ENCODE results near the gene TMEM117. TPM values are rescaled to one million over a fixed set of nuclear protein-coding genes. Genes with fewer than 3 reads are reported as not detected.

TMEM117 gene
- total RNA-seq, 1 donor from 2014 or later, result 0.80 TPM

DNA sequence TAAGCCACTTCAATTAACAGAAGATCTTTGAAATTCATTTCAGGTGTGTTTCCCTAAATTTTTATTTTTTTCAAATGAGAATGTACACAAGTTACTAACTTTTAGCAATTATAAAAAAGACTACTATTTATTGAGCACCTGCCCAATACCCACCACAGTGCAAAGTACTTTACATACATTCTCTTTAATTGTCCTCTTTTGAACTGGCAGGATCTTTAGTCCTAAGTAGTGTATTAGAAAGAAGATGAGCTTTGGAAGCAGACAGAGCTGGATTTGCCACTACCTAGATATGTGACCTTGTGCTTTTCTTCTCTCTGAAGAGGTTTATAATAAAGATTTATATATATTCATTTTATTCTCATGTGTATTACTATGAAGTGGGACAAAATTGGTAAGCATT, 63.7 kb downstream of the TMEM117 start:
- H3K36me3 Mint-ChIP-seq (ENCODE audit: low read depth, unreplicated experiment), result no peaks in the 10 kb centered on the region
- no peak for DNase-seq (ENCODE audit: low spot score)

GRCh38 chr12:43903686-43904085, 67.8 kb downstream of the TMEM117 start:
- Mint-ChIP-seq H3K4me1 (ENCODE audit: unreplicated experiment) (no peaks in the 10 kb centered on the region), H3K27ac (ENCODE audit: unreplicated experiment) (no peak overlapping the region)

More for the DNA sequence above, 63.7 kb downstream of the TMEM117 start:
- H3K4me1 Mint-ChIP-seq (ENCODE audit: unreplicated experiment), result no peaks in the 10 kb centered on the region
- no peaks in the 10 kb centered on the region for H3K9me3 Mint-ChIP-seq (ENCODE audit: unreplicated experiment)
- peaks cover 1% of the 10 kb centered on the region for H3K27me3 Mint-ChIP-seq (ENCODE audit: unreplicated experiment)
- no peak overlapping the region for H3K27ac Mint-ChIP-seq (ENCODE audit: unreplicated experiment)
- no peak overlapping the region for H3K4me3 Mint-ChIP-seq (ENCODE audit: unreplicated experiment)
- TF ChIP-seq, protein P1, sequence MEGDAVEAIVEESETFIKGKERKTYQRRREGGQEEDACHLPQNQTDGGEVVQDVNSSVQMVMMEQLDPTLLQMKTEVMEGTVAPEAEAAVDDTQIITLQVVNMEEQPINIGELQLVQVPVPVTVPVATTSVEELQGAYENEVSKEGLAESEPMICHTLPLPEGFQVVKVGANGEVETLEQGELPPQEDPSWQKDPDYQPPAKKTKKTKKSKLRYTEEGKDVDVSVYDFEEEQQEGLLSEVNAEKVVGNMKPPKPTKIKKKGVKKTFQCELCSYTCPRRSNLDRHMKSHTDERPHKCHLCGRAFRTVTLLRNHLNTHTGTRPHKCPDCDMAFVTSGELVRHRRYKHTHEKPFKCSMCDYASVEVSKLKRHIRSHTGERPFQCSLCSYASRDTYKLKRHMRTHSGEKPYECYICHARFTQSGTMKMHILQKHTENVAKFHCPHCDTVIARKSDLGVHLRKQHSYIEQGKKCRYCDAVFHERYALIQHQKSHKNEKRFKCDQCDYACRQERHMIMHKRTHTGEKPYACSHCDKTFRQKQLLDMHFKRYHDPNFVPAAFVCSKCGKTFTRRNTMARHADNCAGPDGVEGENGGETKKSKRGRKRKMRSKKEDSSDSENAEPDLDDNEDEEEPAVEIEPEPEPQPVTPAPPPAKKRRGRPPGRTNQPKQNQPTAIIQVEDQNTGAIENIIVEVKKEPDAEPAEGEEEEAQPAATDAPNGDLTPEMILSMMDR (IDR thresholded peaks at IDR 0.05; ENCODE audit: unreplicated experiment), result no peak

GRCh38 chr12:43912859-43913258, 77.0 kb downstream of the TMEM117 start:
- H3K4me1 Mint-ChIP-seq (ENCODE audit: unreplicated experiment), result no peaks in the 10 kb centered on the region
- H3K27ac Mint-ChIP-seq (ENCODE audit: unreplicated experiment), result no peak overlapping the region
- DNase-seq (ENCODE audit: low spot score), result no peak
- no peak overlapping the region for H3K4me3 Mint-ChIP-seq (ENCODE audit: unreplicated experiment)
- H3K36me3 Mint-ChIP-seq (ENCODE audit: low read depth, unreplicated experiment), result no peaks in the 10 kb centered on the region
- H3K9me3 Mint-ChIP-seq (ENCODE audit: unreplicated experiment), result no peaks in the 10 kb centered on the region
- H3K27me3 Mint-ChIP-seq (ENCODE audit: unreplicated experiment), result no peaks in the 10 kb centered on the region
- TF ChIP-seq, protein P1 (IDR thresholded peaks at IDR 0.05; ENCODE audit: unreplicated experiment), result no peak

More at GRCh38 chr12:43903686-43904085, 67.8 kb downstream of the TMEM117 start:
- no peak for DNase-seq (ENCODE audit: low spot score)
- no peaks in the 10 kb centered on the region for H3K36me3 Mint-ChIP-seq (ENCODE audit: low read depth, unreplicated experiment)
- TF ChIP-seq, protein P1 (IDR thresholded peaks at IDR 0.05; ENCODE audit: unreplicated experiment), result no peak
- H3K4me3 Mint-ChIP-seq (ENCODE audit: unreplicated experiment), result no peak overlapping the region
- peaks cover 1% of the 10 kb centered on the region for H3K27me3 Mint-ChIP-seq (ENCODE audit: unreplicated experiment)
- no peaks in the 10 kb centered on the region for H3K9me3 Mint-ChIP-seq (ENCODE audit: unreplicated experiment)

- Mint-ChIP-seq H3K27ac (ENCODE audit: unreplicated experiment) (no peak overlapping the region), H3K36me3 (ENCODE audit: low read depth, unreplicated experiment) (no peaks in the 10 kb centered on the region)
These were observed 78.5 kb downstream of the TMEM117 start for GRCh38 chr12:43914391-43914790.

GRCh38 chr12:43914923-43915468, 79.1 kb downstream of the TMEM117 start:
- DNase-seq (ENCODE audit: low spot score), result no peak
- H3K27ac Mint-ChIP-seq (ENCODE audit: unreplicated experiment), result no peak overlapping the region
- no peak overlapping the region for H3K4me3 Mint-ChIP-seq (ENCODE audit: unreplicated experiment)
- H3K36me3 Mint-ChIP-seq (ENCODE audit: low read depth, unreplicated experiment), result no peaks in the 10 kb centered on the region
- TF ChIP-seq, protein P1 (IDR thresholded peaks at IDR 0.05; ENCODE audit: unreplicated experiment), result no peak
- H3K27me3 Mint-ChIP-seq (ENCODE audit: unreplicated experiment), result no peaks in the 10 kb centered on the region
- H3K9me3 Mint-ChIP-seq (ENCODE audit: unreplicated experiment), result no peaks in the 10 kb centered on the region
- H3K4me1 Mint-ChIP-seq (ENCODE audit: unreplicated experiment), result no peaks in the 10 kb centered on the region

More at GRCh38 chr12:43914391-43914790, 78.5 kb downstream of the TMEM117 start:
- no peaks in the 10 kb centered on the region for H3K27me3 Mint-ChIP-seq (ENCODE audit: unreplicated experiment)
- H3K9me3 Mint-ChIP-seq (ENCODE audit: unreplicated experiment), result no peaks in the 10 kb centered on the region
- no peak overlapping the region for H3K4me3 Mint-ChIP-seq (ENCODE audit: unreplicated experiment)
- TF ChIP-seq, protein P1 (IDR thresholded peaks at IDR 0.05; ENCODE audit: unreplicated experiment), result no peak
- no peaks in the 10 kb centered on the region for H3K4me1 Mint-ChIP-seq (ENCODE audit: unreplicated experiment)
- DNase-seq (ENCODE audit: low spot score), result no peak
